Measurements from ENCODE around the gene DHRS7B. TPM values are rescaled to one million over a fixed set of nuclear protein-coding genes. Genes with fewer than 3 reads are reported as not detected.

DHRS7B gene
- total RNA-seq, 1 experiment from 2014 or later: 9.4 TPM

DNA sequence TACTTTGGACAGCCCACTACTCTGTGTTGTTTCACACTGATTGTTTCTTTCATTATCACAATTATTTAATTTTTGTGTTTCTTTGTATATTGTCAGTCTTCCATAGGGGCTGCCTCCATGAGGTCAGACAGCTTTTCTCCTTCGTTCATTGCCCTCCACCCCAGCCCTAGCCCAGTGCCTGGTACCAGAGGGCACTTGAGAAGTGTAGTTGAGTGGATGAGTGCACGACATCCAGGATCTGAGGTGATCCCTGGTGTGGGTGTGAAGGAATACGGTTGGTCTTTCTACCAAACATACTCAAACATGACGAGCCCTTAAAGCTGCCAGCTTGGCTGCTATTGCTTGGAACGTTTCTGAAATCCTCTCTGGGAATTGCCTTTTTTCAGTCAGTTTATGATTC lies 37.9 kb downstream of the DHRS7B start:
- Histone ChIP-seq H3K27me3 (ENCODE audit: control insufficient read depth, insufficient read depth, low read length) (no peaks in the 10 kb centered on the region), H3K36me3 (ENCODE audit: control insufficient read depth, insufficient read depth, low read length) (no peaks in the 10 kb centered on the region), H3K4me1 (ENCODE audit: control insufficient read depth, insufficient read depth, low read length) (no peaks in the 10 kb centered on the region; the same call in 1 of the 2 replicates), H3K4me3 (ENCODE audit: low read depth in 2 of 2, low read length in 2 of 2) (no peak overlapping the region), H3K27ac (ENCODE audit: low read length) (no peak overlapping the region), H3K9me3 (ENCODE audit: control insufficient read depth, insufficient read depth, low read depth, low read length) (no peaks in the 10 kb centered on the region)
- ATAC-seq (no peak), DNase-seq (ENCODE audit: low read depth, low spot score) (no peak)
- CTCF ChIA-PET: no interaction called here
- intact Hi-C loops (cut with micrococcal nuclease; ENCODE audit: unreplicated experiment): no loop called here
- POLR2A ChIA-PET: no interaction called here
- in situ Hi-C loops (cut with HindIII; ENCODE audit: low pct_unique_long_range_greater_than_20kb, low sequenced_read_pairs): no loop called here
- no TSS peak for BruUV-seq (replicated peaks)
- TF ChIP-seq, protein P1, sequence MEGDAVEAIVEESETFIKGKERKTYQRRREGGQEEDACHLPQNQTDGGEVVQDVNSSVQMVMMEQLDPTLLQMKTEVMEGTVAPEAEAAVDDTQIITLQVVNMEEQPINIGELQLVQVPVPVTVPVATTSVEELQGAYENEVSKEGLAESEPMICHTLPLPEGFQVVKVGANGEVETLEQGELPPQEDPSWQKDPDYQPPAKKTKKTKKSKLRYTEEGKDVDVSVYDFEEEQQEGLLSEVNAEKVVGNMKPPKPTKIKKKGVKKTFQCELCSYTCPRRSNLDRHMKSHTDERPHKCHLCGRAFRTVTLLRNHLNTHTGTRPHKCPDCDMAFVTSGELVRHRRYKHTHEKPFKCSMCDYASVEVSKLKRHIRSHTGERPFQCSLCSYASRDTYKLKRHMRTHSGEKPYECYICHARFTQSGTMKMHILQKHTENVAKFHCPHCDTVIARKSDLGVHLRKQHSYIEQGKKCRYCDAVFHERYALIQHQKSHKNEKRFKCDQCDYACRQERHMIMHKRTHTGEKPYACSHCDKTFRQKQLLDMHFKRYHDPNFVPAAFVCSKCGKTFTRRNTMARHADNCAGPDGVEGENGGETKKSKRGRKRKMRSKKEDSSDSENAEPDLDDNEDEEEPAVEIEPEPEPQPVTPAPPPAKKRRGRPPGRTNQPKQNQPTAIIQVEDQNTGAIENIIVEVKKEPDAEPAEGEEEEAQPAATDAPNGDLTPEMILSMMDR (IDR thresholded peaks at IDR 0.05): no peak
- TF ChIP-seq TCF7L2 (IDR thresholded peaks at IDR 0.05; ENCODE audit: low read depth, low read length) (no peak), POLR2AphosphoS5 (IDR thresholded peaks at IDR 0.05; ENCODE audit: low read depth, low read length) (no peak), SIN3A (IDR thresholded peaks at IDR 0.05; ENCODE audit: borderline replicate concordance, insufficient read depth, low read depth, low read length) (no peak)
- TF ChIP-seq, protein P2, sequence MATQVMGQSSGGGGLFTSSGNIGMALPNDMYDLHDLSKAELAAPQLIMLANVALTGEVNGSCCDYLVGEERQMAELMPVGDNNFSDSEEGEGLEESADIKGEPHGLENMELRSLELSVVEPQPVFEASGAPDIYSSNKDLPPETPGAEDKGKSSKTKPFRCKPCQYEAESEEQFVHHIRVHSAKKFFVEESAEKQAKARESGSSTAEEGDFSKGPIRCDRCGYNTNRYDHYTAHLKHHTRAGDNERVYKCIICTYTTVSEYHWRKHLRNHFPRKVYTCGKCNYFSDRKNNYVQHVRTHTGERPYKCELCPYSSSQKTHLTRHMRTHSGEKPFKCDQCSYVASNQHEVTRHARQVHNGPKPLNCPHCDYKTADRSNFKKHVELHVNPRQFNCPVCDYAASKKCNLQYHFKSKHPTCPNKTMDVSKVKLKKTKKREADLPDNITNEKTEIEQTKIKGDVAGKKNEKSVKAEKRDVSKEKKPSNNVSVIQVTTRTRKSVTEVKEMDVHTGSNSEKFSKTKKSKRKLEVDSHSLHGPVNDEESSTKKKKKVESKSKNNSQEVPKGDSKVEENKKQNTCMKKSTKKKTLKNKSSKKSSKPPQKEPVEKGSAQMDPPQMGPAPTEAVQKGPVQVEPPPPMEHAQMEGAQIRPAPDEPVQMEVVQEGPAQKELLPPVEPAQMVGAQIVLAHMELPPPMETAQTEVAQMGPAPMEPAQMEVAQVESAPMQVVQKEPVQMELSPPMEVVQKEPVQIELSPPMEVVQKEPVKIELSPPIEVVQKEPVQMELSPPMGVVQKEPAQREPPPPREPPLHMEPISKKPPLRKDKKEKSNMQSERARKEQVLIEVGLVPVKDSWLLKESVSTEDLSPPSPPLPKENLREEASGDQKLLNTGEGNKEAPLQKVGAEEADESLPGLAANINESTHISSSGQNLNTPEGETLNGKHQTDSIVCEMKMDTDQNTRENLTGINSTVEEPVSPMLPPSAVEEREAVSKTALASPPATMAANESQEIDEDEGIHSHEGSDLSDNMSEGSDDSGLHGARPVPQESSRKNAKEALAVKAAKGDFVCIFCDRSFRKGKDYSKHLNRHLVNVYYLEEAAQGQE (IDR thresholded peaks at IDR 0.05; ENCODE audit: insufficient read depth in 1 of 2, low read depth in 2 of 2, low read length in 1 of 2): no peak

DNA sequence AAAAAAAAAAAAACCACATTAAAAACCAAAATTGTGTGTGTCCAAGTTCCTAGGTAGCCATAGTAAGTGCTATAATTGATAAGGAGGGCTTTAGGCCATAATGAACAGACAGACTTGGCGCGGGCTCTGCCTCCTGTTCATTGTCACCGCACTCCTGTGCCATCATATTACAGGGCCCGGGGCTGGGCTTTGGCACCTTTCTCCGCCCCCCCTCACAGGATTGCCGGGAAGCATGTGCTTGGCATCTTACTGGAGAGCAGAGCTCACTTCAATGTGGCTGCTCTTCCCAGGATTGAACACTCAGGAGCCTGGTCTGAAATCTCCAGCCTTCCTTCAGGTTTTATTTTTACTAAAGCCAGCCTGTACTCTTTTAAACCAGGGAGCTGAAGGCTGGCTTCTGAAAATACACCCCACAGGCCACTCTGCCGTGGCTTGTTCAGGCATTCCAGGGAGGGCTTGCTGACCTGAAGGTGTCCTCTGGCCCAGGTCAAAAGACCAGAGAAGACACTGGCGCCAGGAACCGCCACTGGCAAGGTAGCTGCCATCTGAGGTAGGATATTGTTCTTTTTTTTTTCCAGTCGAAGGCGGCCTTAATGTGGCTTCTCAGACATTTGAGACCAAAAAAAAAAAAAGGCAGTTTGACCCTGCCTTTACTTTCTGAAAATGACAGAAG lies 39.3 kb downstream of the DHRS7B start:
- no peaks in the 10 kb centered on the region for H3K27me3 ChIP-seq (ENCODE audit: control insufficient read depth, insufficient read depth, low read length)
- no peak overlapping the region for H3K4me3 ChIP-seq (ENCODE audit: low read depth in 2 of 2, low read length in 2 of 2)
- intact Hi-C loops (cut with micrococcal nuclease; ENCODE audit: unreplicated experiment) (no loop called here), in situ Hi-C loops (cut with HindIII; ENCODE audit: low pct_unique_long_range_greater_than_20kb, low sequenced_read_pairs) (no loop called here)
- no peak overlapping the region for H3K27ac ChIP-seq (ENCODE audit: low read length)
- TF ChIP-seq SIN3A (IDR thresholded peaks at IDR 0.05; ENCODE audit: borderline replicate concordance, insufficient read depth, low read depth, low read length) (no peak), POLR2AphosphoS5 (IDR thresholded peaks at IDR 0.05; ENCODE audit: low read depth, low read length) (no peak), TCF7L2 (IDR thresholded peaks at IDR 0.05; ENCODE audit: low read depth, low read length) (no peak)
- TF ChIP-seq, protein P1 (IDR thresholded peaks at IDR 0.05): no peak
- TF ChIP-seq, protein P2 (IDR thresholded peaks at IDR 0.05; ENCODE audit: insufficient read depth in 1 of 2, low read depth in 2 of 2, low read length in 1 of 2): no peak
- CTCF ChIA-PET: no interaction called here
- no TSS peak for BruUV-seq (replicated peaks)
- POLR2A ChIA-PET: no interaction called here
- H3K4me1 ChIP-seq (ENCODE audit: control insufficient read depth, insufficient read depth, low read length): no peaks in the 10 kb centered on the region; the same call in 1 of the 2 replicates
- no peak for ATAC-seq
- H3K36me3 ChIP-seq (ENCODE audit: control insufficient read depth, insufficient read depth, low read length): no peaks in the 10 kb centered on the region
- H3K9me3 ChIP-seq (ENCODE audit: control insufficient read depth, insufficient read depth, low read depth, low read length): no peaks in the 10 kb centered on the region
- no peak for DNase-seq (ENCODE audit: low read depth, low spot score)

All from Panc1 (cell line).